Measurements from ENCODE around the gene TSFM. TPM values are rescaled to one million over a fixed set of nuclear protein-coding genes. Genes with fewer than 3 reads are reported as not detected.

TSFM gene
- total RNA-seq, 4 donors from 2014 or later, result 19.6 to 35.4 (median 29.1) TPM

DNA sequence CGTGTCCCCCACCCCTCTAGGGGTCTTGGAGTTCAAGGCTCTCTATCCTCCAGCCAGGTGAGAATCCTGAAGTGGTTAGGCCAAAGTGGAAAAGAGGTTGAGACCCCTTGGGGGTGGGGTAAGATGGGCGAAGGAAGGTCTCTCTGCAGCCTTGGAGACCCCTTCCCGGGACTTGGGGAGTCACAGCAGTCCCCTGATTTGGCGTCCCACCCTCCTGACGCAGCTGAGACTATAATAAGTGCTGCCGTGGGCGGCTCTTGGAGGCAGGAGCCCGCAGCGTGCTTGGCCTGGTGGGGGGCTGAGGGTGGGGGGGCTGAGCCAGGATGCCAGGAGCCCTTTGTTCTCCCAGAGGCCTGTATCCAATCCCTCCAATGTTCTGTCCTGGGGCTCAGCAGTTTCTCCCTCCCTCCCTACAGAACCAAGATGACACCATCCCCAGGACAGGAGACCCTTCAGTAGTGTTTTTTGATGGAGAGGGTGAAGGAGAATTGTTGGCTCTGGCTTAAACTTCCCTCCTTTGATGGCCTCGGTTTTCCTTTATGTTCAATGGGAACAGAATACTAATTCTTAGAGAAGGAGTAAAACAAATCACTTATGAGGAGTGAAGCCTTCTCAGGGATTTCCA is 42.6 kb upstream of the TSFM start:
- Histone ChIP-seq H3K27ac (no peak overlapping the region), H3K36me3 (no peaks in the 10 kb centered on the region), H3K4me3 (no peak overlapping the region), H3K9me3 (no peaks in the 10 kb centered on the region), H3K27me3 (peaks cover 56% of the 10 kb centered on the region), H3K4me1 (peaks cover 51% of the 10 kb centered on the region)
- TF ChIP-seq CTCF (IDR thresholded peaks at IDR 0.05) (no peak), EP300 (IDR thresholded peaks at IDR 0.05) (no peak), POLR2A (IDR thresholded peaks at IDR 0.05) (no peak), POLR2AphosphoS5 (IDR thresholded peaks at IDR 0.05) (no peak)
- WGBS, result 43% methylated on average over 10 of the region's 10 CpGs
- no peak for DNase-seq (ENCODE audit: low spot score in 2 of 2)

DNA sequence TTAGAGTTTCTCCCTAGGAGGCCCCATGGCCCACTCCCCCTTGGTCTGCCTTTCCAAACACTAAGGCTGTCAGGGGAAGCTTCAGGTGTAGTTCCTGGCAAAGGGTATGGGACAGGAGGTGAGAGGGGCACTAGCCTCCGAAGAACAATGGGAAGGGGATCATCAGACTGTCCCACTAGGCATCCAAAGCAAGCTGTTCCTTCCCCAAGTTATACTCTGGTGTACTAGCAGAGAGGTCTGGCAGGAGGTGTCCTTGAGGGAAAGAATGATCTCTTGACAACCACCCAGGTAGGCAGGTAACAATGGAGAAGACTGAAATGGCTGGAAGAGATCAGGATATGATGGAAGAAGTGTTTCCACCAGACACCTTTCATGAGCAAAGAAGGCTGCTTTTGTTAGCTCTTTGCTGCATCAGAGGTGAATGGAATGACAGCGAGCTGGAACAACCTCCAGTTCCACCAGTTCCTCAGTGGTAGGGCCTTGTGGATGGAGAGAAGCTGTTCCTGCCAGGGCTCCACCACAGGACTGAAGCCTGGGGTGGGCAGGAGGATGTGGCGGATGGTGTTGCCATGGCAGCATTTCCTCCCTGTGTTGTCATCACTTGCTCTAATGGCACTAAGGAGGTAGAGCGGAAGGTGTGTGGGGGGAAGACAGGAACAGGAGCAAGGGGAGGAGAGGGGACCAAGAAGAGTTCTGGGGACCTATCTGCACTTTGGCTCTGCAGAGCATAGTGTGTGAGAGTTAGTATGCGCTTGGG is 41.8 kb upstream of the TSFM start:
- DNase-seq (ENCODE audit: low spot score in 2 of 2), result no peak
- Histone ChIP-seq H3K36me3 (no peaks in the 10 kb centered on the region), H3K27me3 (peaks cover 49% of the 10 kb centered on the region), H3K4me1 (peaks cover 54% of the 10 kb centered on the region), H3K27ac (no peak overlapping the region), H3K9me3 (no peaks in the 10 kb centered on the region), H3K4me3 (peak overlapping the region; percentile 28)
- WGBS, result 73% methylated on average over 5 of the region's 5 CpGs
- TF ChIP-seq POLR2AphosphoS5 (IDR thresholded peaks at IDR 0.05) (no peak), CTCF (IDR thresholded peaks at IDR 0.05) (no peak), POLR2A (IDR thresholded peaks at IDR 0.05) (no peak), EP300 (IDR thresholded peaks at IDR 0.05) (no peak)

DNA sequence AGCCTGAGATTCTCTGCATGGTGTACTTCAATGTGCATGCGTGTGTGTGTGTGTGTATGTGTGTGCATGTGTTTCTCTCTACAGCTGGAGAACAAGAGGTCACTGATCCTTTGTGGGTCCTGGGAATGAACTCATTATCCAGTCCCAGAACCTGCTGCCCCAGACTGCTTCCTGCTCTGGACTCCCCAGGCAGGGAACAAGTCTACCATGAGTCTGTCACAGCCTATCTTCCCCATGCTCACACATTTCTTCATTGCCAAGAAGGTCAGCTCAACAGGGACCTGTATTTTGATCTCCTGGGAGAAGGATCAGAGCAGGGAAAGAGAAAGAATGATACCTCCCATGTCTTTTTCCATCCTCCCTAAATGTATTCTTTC is 41.2 kb upstream of the TSFM start:
- TF ChIP-seq CTCF (IDR thresholded peaks at IDR 0.05), result no peak
- TF ChIP-seq POLR2AphosphoS5 (IDR thresholded peaks at IDR 0.05), result no peak
- TF ChIP-seq POLR2A (IDR thresholded peaks at IDR 0.05), result no peak
- TF ChIP-seq EP300 (IDR thresholded peaks at IDR 0.05), result no peak
- Histone ChIP-seq H3K4me3 (peak overlapping the region; percentile 28), H3K27me3 (peaks cover 43% of the 10 kb centered on the region), H3K27ac (no peak overlapping the region), H3K9me3 (no peaks in the 10 kb centered on the region), H3K36me3 (peaks cover under 1% of the 10 kb centered on the region), H3K4me1 (peaks cover 52% of the 10 kb centered on the region)
- DNase-seq (ENCODE audit: low spot score in 2 of 2), result no peak
- 57% methylated on average over 1 of the region's 1 CpG for WGBS

GRCh38 chr12:57741844-57742738 is 40.5 kb upstream of the TSFM start:
- Histone ChIP-seq H3K36me3 (peaks cover 7% of the 10 kb centered on the region), H3K27me3 (peaks cover 36% of the 10 kb centered on the region), H3K27ac (no peak overlapping the region), H3K4me3 (peak overlapping the region; percentile 28), H3K4me1 (peaks cover 45% of the 10 kb centered on the region), H3K9me3 (no peaks in the 10 kb centered on the region)
- TF ChIP-seq CTCF (IDR thresholded peaks at IDR 0.05) (no peak), EP300 (IDR thresholded peaks at IDR 0.05) (no peak), POLR2A (IDR thresholded peaks at IDR 0.05) (no peak), POLR2AphosphoS5 (IDR thresholded peaks at IDR 0.05) (no peak)
- WGBS, result 48% methylated on average over 14 of the region's 14 CpGs
- peak in 1 of 2 donors; percentile 60 for DNase-seq (ENCODE audit: low spot score in 2 of 2)

Measured in suprapubic skin (tissue), 4 donors.